ENCODE results near the gene NIP7.
"Not testable (repeated sequence)": the region's sequence is repeated elsewhere in the genome, so short reads cannot be mapped to it uniquely, and the experiment has no call there.

The NIP7 gene

GRCh38 chr16:69339289-69340094 is at the start of gene NIP7, which contains the start of gene COG8:
Gene NIP7, plus strand, starts transcription at chr16:69339772. Its CDS starts 58 bp downstream, at chr16:69339830.
Gene COG8, minus strand, starts transcription at chr16:69339564. Its CDS starts 12 bp downstream, at chr16:69339552.
- peak; percentile 93 to 97 for DNase-seq

DNA sequence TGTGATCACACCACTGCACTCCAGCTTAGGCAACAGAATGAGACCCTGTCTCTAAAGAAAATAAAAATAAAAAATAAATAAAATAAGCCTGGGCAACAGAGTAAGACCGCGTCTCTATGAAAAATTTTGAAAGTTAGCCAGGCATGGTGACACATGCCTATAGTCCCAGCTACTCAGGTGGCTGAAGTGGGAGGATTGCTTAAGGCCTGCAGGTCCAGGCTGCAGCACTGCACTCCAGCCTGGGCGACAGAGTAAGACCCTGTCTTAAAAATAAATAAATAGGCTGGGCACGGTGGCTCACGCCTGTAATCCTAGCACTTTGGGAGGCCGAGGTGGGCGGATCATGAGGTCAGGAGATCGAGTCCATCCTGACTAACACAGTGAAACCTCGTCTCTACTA is 47.9 kb upstream of the NIP7 start:
- not testable (repeated sequence) for DNase-seq

- no peak for DNase-seq
Measured at GRCh38 chr16:69293401-69293800, 46.2 kb upstream of the NIP7 start.

DNA sequence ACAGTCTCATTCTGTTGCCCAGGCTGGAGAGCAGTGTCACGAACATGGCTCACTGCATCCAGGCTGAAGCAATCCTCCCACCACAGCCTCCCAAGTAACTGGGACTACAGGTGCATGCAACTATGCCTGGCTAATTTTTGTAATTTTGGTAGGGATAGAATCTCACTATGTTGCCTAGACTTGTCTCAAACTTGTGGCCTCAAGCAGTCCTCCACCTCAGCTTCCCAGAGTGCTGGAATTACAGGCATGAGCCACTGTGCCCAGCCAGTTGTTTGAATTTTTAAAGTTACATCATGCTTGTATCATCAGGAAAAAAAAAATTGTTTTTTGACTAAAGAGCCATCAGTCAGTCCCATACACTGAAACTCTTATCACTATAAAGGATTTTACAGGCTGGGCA is 45.5 kb upstream of the NIP7 start:
- no peak for DNase-seq

DNA sequence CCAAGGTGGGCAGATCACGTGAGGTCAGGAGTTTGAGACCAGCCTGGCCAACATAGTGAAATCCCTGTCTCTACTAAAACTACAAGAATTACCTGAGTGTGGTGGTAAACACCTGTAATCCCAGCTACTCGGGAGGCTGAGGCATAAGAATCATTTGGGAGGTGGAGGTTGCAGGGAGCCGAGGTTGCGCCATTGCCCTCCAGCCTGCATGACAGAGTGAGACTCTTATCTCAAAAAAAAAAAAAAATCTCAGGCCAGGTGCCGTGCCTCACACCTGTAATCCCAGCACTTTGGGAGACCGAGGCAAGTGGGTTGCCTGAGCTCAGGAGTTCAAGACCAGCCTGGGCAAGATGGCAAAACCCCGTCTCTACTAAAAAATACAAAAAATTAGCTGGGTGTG is 42.8 kb upstream of the NIP7 start:
- DNase-seq: not testable (repeated sequence)

DNA sequence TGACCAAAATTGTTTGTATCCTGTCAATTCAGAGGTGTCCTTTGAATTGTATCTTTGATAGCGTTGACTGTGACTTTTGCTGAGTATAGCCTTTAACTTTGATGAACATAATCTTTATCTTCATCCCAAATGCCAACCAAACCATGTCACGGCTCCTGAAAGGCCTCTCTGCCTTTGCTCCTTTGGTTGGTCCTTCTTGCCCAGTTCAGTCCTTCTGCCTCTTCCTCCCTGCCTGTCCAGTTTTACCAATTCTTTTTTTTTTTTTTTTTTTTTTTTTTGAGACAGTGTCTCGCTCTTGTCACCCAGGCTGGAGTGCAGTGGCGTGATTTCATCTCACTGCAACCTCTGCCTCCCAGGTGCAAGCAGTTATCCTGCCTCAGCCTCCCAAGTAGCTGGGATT is 41.3 kb upstream of the NIP7 start:
- DNase-seq: no peak

- no peak for DNase-seq
Measured at GRCh38 chr16:69301187-69301586, 38.4 kb upstream of the NIP7 start.

GRCh38 chr16:69301861-69302260 is 37.7 kb upstream of the NIP7 start:
- DNase-seq: no peak

- no peak for DNase-seq
Measured at GRCh38 chr16:69302301-69302700, 37.3 kb upstream of the NIP7 start.

DNA sequence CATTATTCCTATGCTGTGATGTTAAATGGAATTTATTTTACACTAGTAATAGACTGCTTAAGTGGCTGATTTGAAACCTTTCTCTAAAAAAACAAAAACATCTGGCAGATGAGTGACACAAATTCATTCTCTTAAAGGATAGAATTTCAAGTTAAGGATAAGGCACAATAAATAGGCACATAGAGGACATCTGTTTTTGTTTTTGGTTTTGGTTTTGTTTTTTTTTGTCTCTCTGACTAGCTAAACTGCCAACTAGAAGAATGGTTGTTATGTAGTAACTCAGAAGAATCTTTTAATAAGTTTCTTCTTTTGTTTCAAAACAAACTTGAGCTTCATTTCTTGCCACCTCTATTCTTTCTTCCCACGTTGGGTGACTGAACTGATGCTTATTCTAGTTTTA is 33.5 kb upstream of the NIP7 start:
- no peak for DNase-seq

- no peak for DNase-seq
Measured at GRCh38 chr16:69307091-69307490, 32.5 kb upstream of the NIP7 start.

DNA sequence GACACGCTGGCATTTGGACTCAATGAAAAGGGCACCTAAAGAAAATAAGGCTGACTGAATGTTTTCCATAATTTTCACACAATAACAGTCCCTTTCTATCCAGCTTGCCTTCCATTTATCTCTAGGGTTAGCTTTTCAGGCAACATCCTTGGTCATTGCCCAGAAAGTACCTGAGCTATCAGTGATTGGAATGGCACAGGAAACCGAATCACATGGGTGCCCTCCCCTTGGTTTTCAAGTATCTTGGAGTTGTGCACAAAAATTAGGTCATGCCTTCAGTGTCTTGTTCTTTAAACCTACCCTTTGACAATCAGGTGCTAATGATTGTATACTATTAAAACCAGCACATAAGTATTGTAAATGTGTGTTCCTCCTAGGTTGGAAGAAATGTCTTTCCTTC is 31.7 kb upstream of the NIP7 start:
- DNase-seq: no peak

GRCh38 chr16:69309316-69309715 is 30.3 kb upstream of the NIP7 start:
- no peak for DNase-seq

DNA sequence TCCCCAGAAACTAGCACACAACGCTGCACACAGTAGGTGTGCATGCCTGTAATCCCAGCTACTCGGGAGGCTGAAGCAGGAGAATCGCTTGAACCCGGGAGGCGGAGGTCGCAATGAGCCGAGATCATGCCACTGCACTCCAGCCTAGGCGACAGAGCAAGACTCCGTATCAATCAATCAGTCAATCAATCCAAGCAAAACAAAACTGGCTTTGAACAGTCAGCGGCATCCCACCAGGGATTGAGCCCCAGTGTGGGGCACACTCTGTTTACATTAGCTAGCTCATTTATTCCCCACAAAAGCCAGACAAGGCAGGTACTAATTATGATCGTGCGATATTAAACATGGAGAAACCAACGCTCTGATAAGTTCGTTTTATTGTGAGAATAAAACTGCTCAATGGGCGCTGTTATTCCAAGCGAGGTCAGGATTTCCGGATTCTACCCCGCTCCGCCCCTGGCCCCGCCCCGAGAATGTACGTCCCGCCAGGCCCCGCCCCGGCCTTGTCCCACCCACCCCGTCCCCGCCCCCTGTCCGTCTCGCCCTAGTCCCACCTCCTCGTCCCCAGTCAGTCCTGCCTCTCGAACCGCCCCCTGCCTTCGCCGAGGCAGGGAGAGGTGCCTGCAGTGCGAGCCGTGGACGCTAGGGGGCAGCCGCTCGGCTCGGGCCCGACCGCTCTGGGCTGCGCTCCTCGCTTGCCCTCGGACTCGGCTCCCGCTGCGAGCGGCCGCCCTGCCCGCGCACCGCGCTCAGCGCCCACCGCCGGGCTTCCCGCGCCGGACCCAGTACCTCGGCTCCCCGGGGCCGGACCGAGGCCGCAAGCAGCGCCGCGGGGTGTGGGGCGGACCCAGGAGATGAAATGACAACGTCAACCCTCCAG is 28.7 kb upstream of the NIP7 start, which contains the start of gene VPS4A:
VPS4A (plus strand) TSS at position 698 of the 880 bp plus-strand sequence; CDS start at position 860, 162 bp downstream.
- DNase-seq: peak; percentile 88 to 90

- DNase-seq: peak in 1 of 2 experiments; percentile 9
Measured at GRCh38 chr16:69311533-69312387, 27.8 kb upstream of the NIP7 start.

GRCh38 chr16:69313469-69313868 is 26.1 kb upstream of the NIP7 start:
- DNase-seq: no peak

DNA sequence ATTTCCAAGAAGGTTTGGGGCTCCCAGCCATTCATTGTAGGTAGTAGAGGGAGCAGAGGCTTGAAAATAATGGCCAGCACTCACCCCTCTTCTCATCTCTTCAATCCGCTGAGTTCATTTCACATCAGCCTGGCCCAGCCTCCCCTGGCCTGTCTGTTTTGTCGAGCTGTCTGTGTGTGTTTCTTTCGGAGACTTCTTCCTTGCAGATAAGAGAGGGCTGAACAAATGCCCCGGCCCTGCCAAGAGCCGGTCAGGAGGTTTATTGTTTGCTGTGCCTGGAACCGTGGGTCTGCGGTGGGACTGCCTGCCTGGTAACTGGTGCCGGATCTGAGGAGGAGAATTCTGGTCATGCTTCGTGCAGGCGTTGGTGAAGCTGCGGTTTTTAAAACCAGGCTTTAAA is 25.0 kb upstream of the NIP7 start:
- no peak for DNase-seq

DNA sequence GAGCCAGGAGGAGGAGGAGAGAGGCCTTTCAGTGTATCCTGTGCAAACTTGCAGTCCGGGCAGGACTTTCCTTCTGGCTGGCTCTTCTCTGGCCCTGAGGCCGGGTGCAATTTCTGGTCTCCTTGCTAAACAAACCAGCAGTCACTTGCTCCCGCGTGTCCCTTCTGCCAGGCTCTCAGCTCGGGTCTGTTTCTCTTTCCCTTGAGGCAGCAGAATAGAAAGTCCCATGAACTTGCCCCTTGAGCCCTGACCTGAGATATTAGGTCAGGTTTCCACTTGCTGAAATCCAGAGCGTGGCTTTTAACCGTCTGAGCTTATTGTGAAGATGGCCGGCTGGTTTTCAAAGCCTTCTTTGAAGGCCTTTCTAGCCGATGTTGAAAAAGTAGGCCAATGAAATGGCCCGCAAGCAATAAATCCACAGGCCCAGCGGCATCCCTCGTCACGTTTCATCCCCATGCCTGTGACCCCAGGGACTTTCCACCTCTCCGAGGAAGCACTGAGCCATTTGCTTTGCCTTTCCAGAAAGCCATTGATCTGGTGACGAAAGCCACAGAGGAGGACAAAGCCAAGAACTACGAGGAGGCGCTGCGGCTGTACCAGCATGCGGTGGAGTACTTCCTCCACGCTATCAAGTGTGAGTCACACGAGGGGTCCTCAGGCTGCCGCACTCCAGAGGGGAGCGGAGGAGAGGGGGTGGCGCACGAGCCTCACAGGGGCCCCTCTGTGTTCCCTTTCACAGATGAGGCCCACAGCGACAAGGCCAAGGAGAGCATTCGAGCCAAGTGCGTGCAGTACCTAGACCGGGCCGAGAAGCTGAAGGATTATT is 23.9 kb upstream of the NIP7 start:
- DNase-seq: peak in 1 of 2 experiments; percentile 11

DNA sequence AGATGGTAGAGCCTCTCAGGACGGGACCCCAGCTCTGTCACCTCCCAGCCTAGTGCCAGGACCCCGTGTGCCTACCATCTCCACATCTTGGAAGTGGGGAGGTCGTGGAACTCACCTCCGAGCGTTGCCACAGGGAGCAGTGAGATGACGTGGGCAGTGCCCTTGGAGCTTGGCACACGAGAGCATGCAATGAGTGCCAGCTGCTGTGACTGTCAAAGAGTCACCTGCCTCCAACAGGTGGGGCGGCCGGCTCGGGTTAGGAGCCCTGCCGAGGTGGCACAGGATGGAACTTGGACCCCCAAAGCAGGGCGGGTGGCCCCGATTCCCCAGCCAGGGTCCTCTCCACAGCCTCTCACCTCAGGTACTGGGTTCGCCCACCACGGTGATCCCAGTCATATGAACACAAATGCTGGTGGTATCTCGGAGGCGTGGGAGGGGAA is 23.0 kb upstream of the NIP7 start:
- DNase-seq: no peak

GRCh38 chr16:69318177-69318910 is 21.2 kb upstream of the NIP7 start:
- no peak for DNase-seq

GRCh38 chr16:69318911-69319289 is 20.7 kb upstream of the NIP7 start:
- no peak for DNase-seq

Data from NCI-H2081 (cell line).